Measurements from ENCODE around the gene DNAI2.
"Not testable (repeated sequence)": the region's sequence is repeated elsewhere in the genome, so short reads cannot be mapped to it uniquely, and the experiment has no call there.

The DNAI2 gene

GRCh38 chr17:74252211-74252610 lies 21.8 kb upstream of the DNAI2 start:
- no peak overlapping the region for H3K27ac ChIP-seq (ENCODE audit: insufficient read depth in 1 of 2, low read depth in 1 of 2, low read length in 2 of 2, poor library complexity in 1 of 2, severe bottlenecking in 2 of 2)
- WGBS (ENCODE audit: insufficient coverage) = 80% methylated on average over 4 of the region's 8 CpGs
- H3K4me3 ChIP-seq (ENCODE audit: control insufficient read depth in 1 of 7, extremely low read depth in 1 of 7, insufficient read depth in 4 of 7, low read depth in 2 of 7, low read length in 6 of 7) = no peak overlapping the region
- ChIA-PET POLR2A (no interaction called here), CTCF (interaction anchor here (0.6 to 1.4 kb wide), 2 partner anchors 9 to 116 kb away, joined by 3 read pairs; no protein-coding TSS in a partner anchor)
- no peaks in the 10 kb centered on the region for H3K9me3 ChIP-seq (ENCODE audit: control extremely low read depth in 1 of 5, control insufficient read depth in 4 of 5, insufficient read depth in 2 of 5, low read depth in 1 of 5, low read length in 4 of 5)
- no peaks in the 10 kb centered on the region for H3K36me3 ChIP-seq (ENCODE audit: control insufficient read depth in 4 of 4, insufficient read depth in 4 of 4, low read length in 3 of 4)
- peaks cover 0 to 12% (median 0%) of the 10 kb centered on the region in 4 experiments for H3K4me1 ChIP-seq (ENCODE audit: control extremely low read depth in 1 of 4, control insufficient read depth in 4 of 4, insufficient read depth in 4 of 4, low read length in 3 of 4)
- no peaks in the 10 kb centered on the region for H3K27me3 ChIP-seq (replicated peaks in 2 of 5; ENCODE audit: control insufficient read depth in 4 of 5, insufficient read depth in 5 of 5, low read length in 4 of 5)
- DNase-seq = no peak

DNA sequence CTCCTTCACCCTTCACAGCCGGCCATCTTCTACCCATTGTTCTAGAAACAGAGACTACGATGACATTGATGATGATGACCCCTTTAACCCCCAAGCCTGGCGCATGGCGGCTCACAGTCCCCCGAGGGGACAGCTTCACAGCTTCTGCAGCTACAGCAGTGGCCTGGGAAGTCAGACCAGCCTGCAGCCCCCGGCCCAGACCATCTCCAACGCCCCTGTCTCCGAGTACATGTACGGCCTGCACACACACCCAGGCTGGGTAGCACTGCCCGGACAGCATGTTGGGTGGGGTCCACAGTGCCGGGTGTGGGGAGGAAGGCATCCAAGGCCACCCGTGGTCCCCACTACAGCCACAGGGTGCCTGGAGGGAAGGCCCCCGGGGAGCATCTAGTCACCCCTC lies 21.0 kb upstream of the DNAI2 start:
- H3K27me3 ChIP-seq (replicated peaks in 2 of 5; ENCODE audit: control insufficient read depth in 4 of 5, insufficient read depth in 5 of 5, low read length in 4 of 5) = no peaks in the 10 kb centered on the region
- peaks cover 0 to 12% (median 0%) of the 10 kb centered on the region in 4 experiments for H3K4me1 ChIP-seq (ENCODE audit: control extremely low read depth in 1 of 4, control insufficient read depth in 4 of 4, insufficient read depth in 4 of 4, low read length in 3 of 4)
- no peaks in the 10 kb centered on the region for H3K9me3 ChIP-seq (ENCODE audit: control extremely low read depth in 1 of 5, control insufficient read depth in 4 of 5, insufficient read depth in 2 of 5, low read depth in 1 of 5, low read length in 4 of 5)
- ChIA-PET CTCF (no interaction called here), POLR2A (no interaction called here)
- WGBS (ENCODE audit: insufficient coverage) = 96% methylated on average over 8 of the region's 13 CpGs
- H3K4me3 ChIP-seq (ENCODE audit: control insufficient read depth in 1 of 7, extremely low read depth in 1 of 7, insufficient read depth in 4 of 7, low read depth in 2 of 7, low read length in 6 of 7) = no peak overlapping the region
- no peaks in the 10 kb centered on the region for H3K36me3 ChIP-seq (ENCODE audit: control insufficient read depth in 4 of 4, insufficient read depth in 4 of 4, low read length in 3 of 4)
- DNase-seq = no peak
- H3K27ac ChIP-seq (ENCODE audit: insufficient read depth in 1 of 2, low read depth in 1 of 2, low read length in 2 of 2, poor library complexity in 1 of 2, severe bottlenecking in 2 of 2) = no peak overlapping the region

DNA sequence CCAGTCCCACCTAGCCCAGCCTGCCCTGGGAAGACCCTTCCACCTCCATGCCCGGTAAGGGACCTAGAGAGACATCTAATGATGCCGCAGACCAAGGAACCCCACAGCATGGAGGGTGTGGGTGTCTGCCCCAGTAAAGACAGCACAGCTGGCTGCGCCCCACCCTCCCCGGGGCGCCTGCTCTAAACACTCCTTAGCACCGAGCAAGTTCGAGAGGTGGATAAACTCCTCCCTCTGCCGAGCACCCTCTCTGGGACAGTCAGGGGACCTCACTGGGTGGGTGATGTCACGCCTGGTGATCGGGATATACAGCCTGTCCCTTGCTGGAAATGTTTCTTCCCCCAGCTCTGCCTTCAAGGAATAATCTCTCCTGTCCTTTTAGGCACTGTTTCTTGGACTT lies 16.7 kb upstream of the DNAI2 start:
- Histone ChIP-seq H3K36me3 (ENCODE audit: control insufficient read depth in 4 of 4, insufficient read depth in 4 of 4, low read length in 3 of 4) (peaks cover 0 to 4% (median 0%) of the 10 kb centered on the region in 4 experiments), H3K9me3 (ENCODE audit: control extremely low read depth in 1 of 5, control insufficient read depth in 4 of 5, insufficient read depth in 2 of 5, low read depth in 1 of 5, low read length in 4 of 5) (no peaks in the 10 kb centered on the region), H3K27ac (ENCODE audit: insufficient read depth in 1 of 2, low read depth in 1 of 2, low read length in 2 of 2, poor library complexity in 1 of 2, severe bottlenecking in 2 of 2) (no peak overlapping the region), H3K4me1 (ENCODE audit: control extremely low read depth in 1 of 4, control insufficient read depth in 4 of 4, insufficient read depth in 4 of 4, low read length in 3 of 4) (no peaks in the 10 kb centered on the region), H3K4me3 (ENCODE audit: control insufficient read depth in 1 of 7, extremely low read depth in 1 of 7, insufficient read depth in 4 of 7, low read depth in 2 of 7, low read length in 6 of 7) (no peak overlapping the region), H3K27me3 (replicated peaks in 2 of 5; ENCODE audit: control insufficient read depth in 4 of 5, insufficient read depth in 5 of 5, low read length in 4 of 5) (no peaks in the 10 kb centered on the region)
- DNase-seq = no peak
- CTCF ChIA-PET = no interaction called here
- POLR2A ChIA-PET = no interaction called here
- WGBS (ENCODE audit: insufficient coverage) = 93% methylated on average over 10 of the region's 10 CpGs

- Histone ChIP-seq H3K27me3 (replicated peaks in 2 of 5; ENCODE audit: control insufficient read depth in 4 of 5, insufficient read depth in 5 of 5, low read length in 4 of 5) (no peaks in the 10 kb centered on the region), H3K36me3 (ENCODE audit: control insufficient read depth in 4 of 4, insufficient read depth in 4 of 4, low read length in 3 of 4) (peaks cover 0 to 4% (median 0%) of the 10 kb centered on the region in 4 experiments), H3K4me3 (ENCODE audit: control insufficient read depth in 1 of 7, extremely low read depth in 1 of 7, insufficient read depth in 4 of 7, low read depth in 2 of 7, low read length in 6 of 7) (no peak overlapping the region), H3K9me3 (ENCODE audit: control extremely low read depth in 1 of 5, control insufficient read depth in 4 of 5, insufficient read depth in 2 of 5, low read depth in 1 of 5, low read length in 4 of 5) (no peaks in the 10 kb centered on the region), H3K4me1 (ENCODE audit: control extremely low read depth in 1 of 4, control insufficient read depth in 4 of 4, insufficient read depth in 4 of 4, low read length in 3 of 4) (peaks cover 0 to 2% (median 0%) of the 10 kb centered on the region in 4 experiments), H3K27ac (ENCODE audit: insufficient read depth in 1 of 2, low read depth in 1 of 2, low read length in 2 of 2, poor library complexity in 1 of 2, severe bottlenecking in 2 of 2) (no peak overlapping the region)
- POLR2A ChIA-PET = no interaction called here
- 97% methylated on average over 16 of the region's 21 CpGs for WGBS (ENCODE audit: insufficient coverage)
- CTCF ChIA-PET = interaction anchor here (1.7 to 2.5 kb wide), 2 partner anchors 33 to 40 kb away, joined by 3 to 6 read pairs; no protein-coding TSS in a partner anchor
- DNase-seq = no peak
Observed at GRCh38 chr17:74259667-74260524, 14.1 kb upstream of the DNAI2 start.

GRCh38 chr17:74260525-74260850 lies 13.5 kb upstream of the DNAI2 start:
- Histone ChIP-seq H3K27me3 (replicated peaks in 2 of 5; ENCODE audit: control insufficient read depth in 4 of 5, insufficient read depth in 5 of 5, low read length in 4 of 5) (no peaks in the 10 kb centered on the region), H3K36me3 (ENCODE audit: control insufficient read depth in 4 of 4, insufficient read depth in 4 of 4, low read length in 3 of 4) (peaks cover 0 to 4% (median 0%) of the 10 kb centered on the region in 4 experiments), H3K9me3 (ENCODE audit: control extremely low read depth in 1 of 5, control insufficient read depth in 4 of 5, insufficient read depth in 2 of 5, low read depth in 1 of 5, low read length in 4 of 5) (no peaks in the 10 kb centered on the region), H3K4me1 (ENCODE audit: control extremely low read depth in 1 of 4, control insufficient read depth in 4 of 4, insufficient read depth in 4 of 4, low read length in 3 of 4) (peaks cover 0 to 2% (median 0%) of the 10 kb centered on the region in 4 experiments), H3K4me3 (ENCODE audit: control insufficient read depth in 1 of 7, extremely low read depth in 1 of 7, insufficient read depth in 4 of 7, low read depth in 2 of 7, low read length in 6 of 7) (no peak overlapping the region), H3K27ac (ENCODE audit: insufficient read depth in 1 of 2, low read depth in 1 of 2, low read length in 2 of 2, poor library complexity in 1 of 2, severe bottlenecking in 2 of 2) (no peak overlapping the region)
- no peak for DNase-seq
- WGBS (ENCODE audit: insufficient coverage) = 90% methylated on average over 5 of the region's 6 CpGs
- ChIA-PET POLR2A (no interaction called here), CTCF (interaction anchor here (2.5 kb wide), 1 partner anchor 34 kb away, joined by 6 read pairs; no protein-coding TSS in a partner anchor)

- CTCF ChIA-PET = no interaction called here
- Histone ChIP-seq H3K36me3 (ENCODE audit: control insufficient read depth in 4 of 4, insufficient read depth in 4 of 4, low read length in 3 of 4) (peaks cover 0 to 4% (median 0%) of the 10 kb centered on the region in 4 experiments), H3K27me3 (replicated peaks in 2 of 5; ENCODE audit: control insufficient read depth in 4 of 5, insufficient read depth in 5 of 5, low read length in 4 of 5) (no peaks in the 10 kb centered on the region), H3K9me3 (ENCODE audit: control extremely low read depth in 1 of 5, control insufficient read depth in 4 of 5, insufficient read depth in 2 of 5, low read depth in 1 of 5, low read length in 4 of 5) (no peaks in the 10 kb centered on the region), H3K27ac (ENCODE audit: insufficient read depth in 1 of 2, low read depth in 1 of 2, low read length in 2 of 2, poor library complexity in 1 of 2, severe bottlenecking in 2 of 2) (no peak overlapping the region), H3K4me3 (ENCODE audit: control insufficient read depth in 1 of 7, extremely low read depth in 1 of 7, insufficient read depth in 4 of 7, low read depth in 2 of 7, low read length in 6 of 7) (no peak overlapping the region), H3K4me1 (ENCODE audit: control extremely low read depth in 1 of 4, control insufficient read depth in 4 of 4, insufficient read depth in 4 of 4, low read length in 3 of 4) (peaks cover 0 to 2% (median 0%) of the 10 kb centered on the region in 4 experiments)
- WGBS (ENCODE audit: insufficient coverage) = 96% methylated on average over 3 of the region's 7 CpGs
- no peak for DNase-seq
- POLR2A ChIA-PET = no interaction called here
Observed at GRCh38 chr17:74262601-74263000, 11.4 kb upstream of the DNAI2 start.

- CTCF ChIA-PET; H3K9me3 ChIP-seq (ENCODE audit: control extremely low read depth in 1 of 5, control insufficient read depth in 4 of 5, insufficient read depth in 2 of 5, low read depth in 1 of 5, low read length in 4 of 5); POLR2A ChIA-PET; H3K27ac ChIP-seq (ENCODE audit: insufficient read depth in 1 of 2, low read depth in 1 of 2, low read length in 2 of 2, poor library complexity in 1 of 2, severe bottlenecking in 2 of 2); H3K4me3 ChIP-seq (ENCODE audit: control insufficient read depth in 1 of 7, extremely low read depth in 1 of 7, insufficient read depth in 4 of 7, low read depth in 2 of 7, low read length in 6 of 7); DNase-seq; H3K27me3 ChIP-seq (replicated peaks in 2 of 5; ENCODE audit: control insufficient read depth in 4 of 5, insufficient read depth in 5 of 5, low read length in 4 of 5); H3K36me3 ChIP-seq (ENCODE audit: control insufficient read depth in 4 of 4, insufficient read depth in 4 of 4, low read length in 3 of 4): not testable (repeated sequence)
- WGBS (ENCODE audit: insufficient coverage) = 100% methylated on average over 3 of the region's 4 CpGs
- peaks cover 0 to 12% (median 5%) of the 10 kb centered on the region in 4 experiments for H3K4me1 ChIP-seq (ENCODE audit: control extremely low read depth in 1 of 4, control insufficient read depth in 4 of 4, insufficient read depth in 4 of 4, low read length in 3 of 4)
Observed at GRCh38 chr17:74267054-74267453, 7.0 kb upstream of the DNAI2 start.
